H1 (cell line): ENCODE measurements around the gene TPSG1. TPM values are rescaled to one million over a fixed set of nuclear protein-coding genes. Genes with fewer than 3 reads are reported as not detected.

ENCODE experiments used
- CTCF ChIA-PET: fragments of 300-600 bp; sonication (Branson Sonifier 250); formaldehyde crosslinking; loops from one replicate; lab custom pipeline; 2021; ENCODE audit not compliant: partially characterized antibody; lab: Charles Lee
- POLR2A ChIA-PET: fragments of 300-600 bp; sonication (Branson Sonifier 250); formaldehyde crosslinking; loops from one replicate; lab custom pipeline; 2021; ENCODE audit warnings: inconsistent platforms; ENCODE audit not compliant: partially characterized antibody; lab: Charles Lee
- DNase-seq, 2 experiments: peaks; one replicate each; pipeline versions ENCODE4 v3.0.0 to v3.0.0-alpha.2; 2010 to 2022; ENCODE audit warnings: low spot score in 2 of 2, low read depth in 1 of 2, mixed read lengths in 1 of 2
- FAIRE-seq: peaks from 2 replicates; lab custom pipeline; 2011; peaks lifted over from hg19 to GRCh38; lab: Jason Lieb, UNC
- H2AFZ ChIP-seq: 2 replicates; pipeline ENCODE4 v1.8.1; 2012; ENCODE audit warnings: low read length, inconsistent platforms
- H2AK5ac ChIP-seq: 2 replicates; pipeline ENCODE4 v1.6.1; 2013; ENCODE audit warnings: low read depth, low read length
- H2BK120ac ChIP-seq: replicated peaks from 2 replicates; pipeline ENCODE3; 2013; ENCODE audit warnings: low read depth, low read length, inconsistent platforms
- H2BK12ac ChIP-seq: 2 replicates; pipeline ENCODE4 v1.6.1; 2013; ENCODE audit warnings: low read depth, low read length
- H2BK15ac ChIP-seq: 2 replicates; pipeline ENCODE4 v1.6.1; 2013; ENCODE audit warnings: low read length
- H2BK20ac ChIP-seq: 2 replicates; pipeline ENCODE4 v1.6.1; 2013; ENCODE audit warnings: low read length
- H2BK5ac ChIP-seq: 2 replicates; pipeline ENCODE4 v1.6.1; 2013; ENCODE audit warnings: low read depth, low read length
- H3K14ac ChIP-seq: 2 replicates; pipeline ENCODE4 v1.6.1; 2013; ENCODE audit warnings: inconsistent platforms; ENCODE audit not compliant: insufficient read length
- H3K18ac ChIP-seq: 2 replicates; pipeline ENCODE4 v1.6.1; 2013; ENCODE audit warnings: low read length; ENCODE audit errors: extremely low read depth
- H3K23ac ChIP-seq: 2 replicates; pipeline ENCODE4 v1.6.1; 2013; ENCODE audit warnings: inconsistent platforms; ENCODE audit not compliant: insufficient read length
- H3K23me2 ChIP-seq: 2 replicates; pipeline ENCODE4 v1.6.1; 2013; ENCODE audit warnings: low read depth, low read length
- H3K27ac ChIP-seq: 2 replicates; pipeline ENCODE4 v1.6.1; 2011; ENCODE audit warnings: low read depth, low read length, inconsistent platforms
- H3K27me3 ChIP-seq, 4 experiments: replicated peaks in 1 of 4; 1 replicate in 1 of 4; 2 replicates in 3 of 4; pipeline versions ENCODE4 v1.6.1 to v1.8.1; 2011 to 2013; ENCODE audit warnings: low read length in 3 of 4, mild to moderate bottlenecking in 3 of 4, inconsistent platforms in 2 of 4, mixed read lengths in 2 of 4, moderate library complexity in 1 of 4; ENCODE audit not compliant: control insufficient read depth in 3 of 4, insufficient read depth in 3 of 4; ENCODE audit errors: extremely low read depth in 1 of 4
- H3K36me3 ChIP-seq, 4 experiments: 2 replicates each; pipeline versions ENCODE4 v1.6.1 to v1.8.1; 2011 to 2013; ENCODE audit warnings: mild to moderate bottlenecking in 4 of 4, low read length in 3 of 4, moderate library complexity in 2 of 4, control low read depth in 1 of 4, inconsistent platforms in 1 of 4; ENCODE audit not compliant: insufficient read depth in 4 of 4, control insufficient read depth in 2 of 4
- H3K4ac ChIP-seq: replicated peaks from 2 replicates; pipeline ENCODE3; 2013; ENCODE audit warnings: low read length, low read depth, mixed read lengths, inconsistent platforms; ENCODE audit not compliant: insufficient read length
- H3K4me1 ChIP-seq, 4 experiments: replicated peaks in 1 of 4; 1 replicate in 1 of 4; 2 replicates in 3 of 4; pipeline versions ENCODE4 v1.6.1 to v1.8.1; 2011 to 2013; ENCODE audit warnings: low read length in 3 of 4, inconsistent platforms in 2 of 4, mixed read lengths in 1 of 4; ENCODE audit not compliant: insufficient read depth in 4 of 4, control insufficient read depth in 3 of 4
- H3K4me2 ChIP-seq, 2 experiments: 2 replicates each; pipeline versions ENCODE4 v1.6.1 to v1.8.1; 2011 to 2013; ENCODE audit warnings: low read depth in 2 of 2, low read length in 2 of 2, control low read depth in 1 of 2, inconsistent platforms in 1 of 2, mild to moderate bottlenecking in 1 of 2; ENCODE audit not compliant: insufficient read depth in 1 of 2
- H3K4me3 ChIP-seq, 4 experiments: fragments of 200-600, 300-600 bp in 1 of 4; sonication (generic), shearing (Covaris generic), sonication (Bioruptor Twin) in 1 of 4; 2 replicates each; pipeline versions ENCODE4 v1.5.1 to v1.8.1; 2011 to 2016; ENCODE audit warnings: low read length in 4 of 4, low read depth in 3 of 4, control low read depth in 2 of 4, inconsistent platforms in 2 of 4, mild to moderate bottlenecking in 2 of 4, mixed read lengths in 1 of 4, moderate library complexity in 1 of 4; ENCODE audit not compliant: insufficient read depth in 2 of 4; ENCODE audit errors: extremely low read depth in 1 of 4
- H3K56ac ChIP-seq: replicated peaks from 2 replicates; pipeline ENCODE3; 2013; ENCODE audit warnings: low read depth, mild to moderate bottlenecking, mixed read lengths, low read length, inconsistent platforms; ENCODE audit not compliant: insufficient read length
- H3K79me1 ChIP-seq: 2 replicates; pipeline ENCODE4 v1.6.1; 2013; ENCODE audit warnings: low read depth, low read length, control low read depth
- H3K79me2 ChIP-seq, 2 experiments: 2 replicates each; pipeline versions ENCODE4 v1.6.1 to v1.8.1; 2012 to 2013; ENCODE audit warnings: low read length in 2 of 2, mild to moderate bottlenecking in 2 of 2, inconsistent platforms in 1 of 2; ENCODE audit not compliant: insufficient read depth in 2 of 2, control insufficient read depth in 1 of 2
- H3K9ac ChIP-seq, 4 experiments: replicated peaks in 1 of 4; 1 replicate in 1 of 4; 2 replicates in 3 of 4; pipeline versions ENCODE4 v1.6.1 to v1.8.1; 2011 to 2013; ENCODE audit warnings: low read depth in 3 of 4, low read length in 3 of 4, control low read depth in 2 of 4, mild to moderate bottlenecking in 2 of 4, moderate library complexity in 2 of 4, inconsistent platforms in 1 of 4; ENCODE audit errors: extremely low read depth in 1 of 4
- H3K9me3 ChIP-seq, 2 experiments: 2 replicates each; pipeline versions ENCODE4 v1.6.1 to v1.8.1; 2012 to 2013; ENCODE audit warnings: mild to moderate bottlenecking in 2 of 2, moderate library complexity in 2 of 2, control low read depth in 1 of 2, inconsistent platforms in 1 of 2, low read depth in 1 of 2, low read length in 1 of 2, mixed read lengths in 1 of 2; ENCODE audit not compliant: insufficient read depth in 2 of 2
- H4K20me1 ChIP-seq, 2 experiments: replicated peaks in 1 of 2; 2 replicates each; pipeline versions ENCODE3 to v1.8.1; 2011 to 2013; ENCODE audit warnings: inconsistent platforms in 2 of 2, low read length in 2 of 2, mild to moderate bottlenecking in 1 of 2; ENCODE audit not compliant: insufficient read depth in 2 of 2, control insufficient read depth in 1 of 2
- H4K5ac ChIP-seq: 2 replicates; pipeline ENCODE4 v1.6.1; 2013; ENCODE audit warnings: low read length, low read depth, mixed read lengths, inconsistent platforms; ENCODE audit not compliant: insufficient read length
- H4K8ac ChIP-seq: 2 replicates; pipeline ENCODE4 v1.8.0; 2013; ENCODE audit warnings: mild to moderate bottlenecking, moderate library complexity, low read length, inconsistent platforms; ENCODE audit not compliant: insufficient read depth; ENCODE audit errors: extremely low read depth
- H4K91ac ChIP-seq: replicated peaks from 2 replicates; pipeline ENCODE3; 2013; ENCODE audit warnings: low read length, mixed read lengths, inconsistent platforms; ENCODE audit not compliant: insufficient read length
- CREB1 ChIP-seq: IDR thresholded peaks from 2 replicates; pipeline ENCODE4 v1.6.1; 2012; ENCODE audit warnings: inconsistent platforms
- EGR1 ChIP-seq: IDR thresholded peaks from 2 replicates; pipeline ENCODE4 v1.6.1; 2011; ENCODE audit warnings: low read depth, low read length, borderline replicate concordance
- EP300 ChIP-seq, 2 experiments: IDR thresholded peaks; 1 replicate in 1 of 2; 2 replicates in 1 of 2; pipeline ENCODE4 v1.6.1; 2011 to 2012; ENCODE audit warnings: low read depth in 2 of 2, low read length in 2 of 2, mild to moderate bottlenecking in 2 of 2, borderline replicate concordance in 1 of 2, inconsistent platforms in 1 of 2, moderate library complexity in 1 of 2
- EZH2 ChIP-seq: fragments of 200-600 bp; sonication (generic); IDR thresholded peaks from 2 replicates; pipeline ENCODE4 v1.7.1; 2012; ENCODE audit warnings: low read depth, mild to moderate bottlenecking, moderate library complexity, low read length, inconsistent platforms; ENCODE audit not compliant: severe bottlenecking
- HDAC2 ChIP-seq, 2 experiments: fragments of 300-600 bp in 1 of 2; sonication (generic) in 1 of 2; IDR thresholded peaks; 2 replicates each; pipeline ENCODE4 v1.6.1; 2011 to 2012; ENCODE audit warnings: low read depth in 2 of 2, low read length in 2 of 2, mild to moderate bottlenecking in 2 of 2, moderate library complexity in 2 of 2, borderline replicate concordance in 1 of 2, inconsistent platforms in 1 of 2
- NANOG ChIP-seq: IDR thresholded peaks from 2 replicates; pipeline ENCODE4 v1.6.1; 2011; ENCODE audit warnings: low read length, low read depth, mild to moderate bottlenecking, inconsistent platforms; ENCODE audit not compliant: insufficient read depth, poor library complexity, severe bottlenecking
- RBBP5 ChIP-seq: IDR thresholded peaks from 2 replicates; pipeline ENCODE4 v1.7.1; 2012; ENCODE audit warnings: low read depth, mild to moderate bottlenecking, inconsistent platforms, low read length, moderate library complexity, borderline replicate concordance
- RXRA ChIP-seq: IDR thresholded peaks from 2 replicates; pipeline ENCODE4 v1.6.1; 2011; ENCODE audit warnings: low read depth, mild to moderate bottlenecking, low read length, moderate library complexity; ENCODE audit not compliant: insufficient read depth
- SP2 ChIP-seq: IDR thresholded peaks from 2 replicates; pipeline ENCODE4 v1.6.1; 2012; ENCODE audit warnings: mild to moderate bottlenecking, low read length, inconsistent platforms
- SRF ChIP-seq: IDR thresholded peaks from 2 replicates; pipeline ENCODE4 v1.6.1; 2011; ENCODE audit warnings: mild to moderate bottlenecking, low read depth, low read length, moderate library complexity
- YY1 ChIP-seq: IDR thresholded peaks from 2 replicates; pipeline ENCODE4 v1.6.1; 2011; ENCODE audit warnings: low read depth, mild to moderate bottlenecking, low read length
- WGBS, 2 experiments: shearing (Covaris generic) in 1 of 2; methylation state at CpG; one replicate each; pipeline versions ENCODE4 v1.1.6 to v1.1.7; 2013 to 2015; ENCODE audit warnings: low lambda C conversion rate in 2 of 2, mixed read lengths in 2 of 2, inconsistent platforms in 1 of 2, low coverage in 1 of 2, missing lambda C conversion rate in 1 of 2; ENCODE audit not compliant: insufficient replicate concordance in 2 of 2, insufficient coverage in 1 of 2, insufficient read length in 1 of 2; ENCODE audit errors: extremely low coverage in 1 of 2, missing lambda C conversion rate in 1 of 2; 5-methylcytosine and 5-hydroxymethylcytosine counted together
- polyA plus RNA-seq, 7 experiments: library from polyadenylated mRNA; depleted of rRNA in 3 of 7; stranded (reverse) in 5 of 7; unstranded in 2 of 7; fragments of >200 nt in 5 of 7; fragments of 200-250 nt in 2 of 7; gene quantifications; 1 replicate in 5 of 7; 2 replicates in 1 of 7; 4 replicates in 1 of 7; pipeline versions ENCODE4 v1.2.1 to v1.2.3, GENCODE V29; 2011 to 2013; ENCODE audit warnings: missing spikeins in 2 of 7, mixed read lengths in 2 of 7
- total RNA-seq: library from RNA; stranded (reverse); fragmentation: NEBNext Ultra II Directional; extraction: Animal tissue kit (Norgen Biotek cat#: 25700); gene quantifications from 2 replicates; pipeline ENCODE4 v1.2.1, GENCODE V29; 2021
- TF ChIP-seq, protein P1 (sequence below): IDR thresholded peaks from 2 replicates; pipeline ENCODE4 v1.6.1; 2011; ENCODE audit warnings: low read depth, mild to moderate bottlenecking, low read length; ENCODE audit not compliant: insufficient read depth

The TPSG1 gene
- total and polyA plus RNA-seq, 2 of the 8 experiments (the other 6 are each of a cell fraction or from before 2014, with no cell fraction given), result not detected

DNA sequence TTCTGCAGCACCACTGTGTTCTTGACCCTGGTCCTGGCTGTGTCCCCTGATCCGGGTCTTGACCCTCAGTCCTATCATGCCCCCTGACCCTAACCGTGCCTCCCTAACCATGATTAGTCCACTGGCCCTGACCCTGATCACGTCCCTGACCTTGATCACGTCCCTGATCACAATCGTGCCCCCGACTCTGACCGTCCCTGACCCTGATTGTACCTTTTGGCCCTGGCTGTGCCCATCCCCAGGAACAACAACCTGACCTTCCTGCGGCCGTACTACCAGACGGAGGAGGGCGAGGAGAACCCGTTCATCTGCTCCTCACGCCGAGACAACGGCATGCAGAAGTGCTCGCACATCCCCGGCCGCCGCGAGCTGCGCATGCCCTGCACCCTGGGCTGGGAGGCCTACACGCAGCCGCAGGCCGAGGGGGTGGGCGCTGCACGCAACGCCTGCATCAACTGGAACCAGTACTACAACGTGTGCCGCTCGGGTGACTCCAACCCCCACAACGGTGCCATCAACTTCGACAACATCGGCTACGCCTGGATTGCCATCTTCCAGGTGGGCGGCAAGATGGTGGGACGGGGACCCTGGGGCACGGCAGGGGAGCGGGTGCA, 24.9 kb downstream of the TPSG1 start:
- H3K23ac ChIP-seq, result no peak overlapping the region
- DNase-seq (no peak), FAIRE-seq (no peak)
- H3K36me3 ChIP-seq, result peaks cover 0 to 20% (median 3%) of the 10 kb centered on the region in 4 experiments; a peak in 4 of 8 replicates
- no peaks in the 10 kb centered on the region for H3K9me3 ChIP-seq
- H3K56ac ChIP-seq, result no peak overlapping the region
- no peak overlapping the region for H4K91ac ChIP-seq
- H3K4me2 ChIP-seq, result no peak overlapping the region
- H3K14ac ChIP-seq, result no peak overlapping the region
- H3K4me3 ChIP-seq, result no peak overlapping the region
- no peak overlapping the region for H3K9ac ChIP-seq
- no peak overlapping the region for H2BK15ac ChIP-seq
- H3K4ac ChIP-seq, result no peak overlapping the region
- H2BK5ac ChIP-seq, result peak overlapping the region; percentile 56
- no peaks in the 10 kb centered on the region for H3K4me1 ChIP-seq
- peaks cover 2 to 25% of the 10 kb centered on the region in 2 experiments for H4K20me1 ChIP-seq
- H3K79me1 ChIP-seq, result no peaks in the 10 kb centered on the region; the same call in 1 of the 2 replicates
- H3K18ac ChIP-seq, result no peak overlapping the region
- H4K8ac ChIP-seq, result no peak overlapping the region
- POLR2A ChIA-PET, result no interaction called here
- H2AK5ac ChIP-seq, result no peak overlapping the region
- H2BK12ac ChIP-seq, result no peak overlapping the region
- no peaks in the 10 kb centered on the region for H3K27me3 ChIP-seq
- 94% methylated on average over 29 of the region's 38 CpGs; no CpG with 5 or more reads in 1 of the 2 experiments for WGBS, 2 experiments
- CTCF ChIA-PET, result interaction anchor here (0.9 to 1.6 kb wide), 2 partner anchors 15 to 49 kb away, joined by 3 to 4 read pairs; no protein-coding TSS in a partner anchor
- H4K5ac ChIP-seq, result no peak overlapping the region
- H2AFZ ChIP-seq, result no peak overlapping the region
- H3K79me2 ChIP-seq, result no peaks in the 10 kb centered on the region
- no peak overlapping the region for H2BK120ac ChIP-seq
- H2BK20ac ChIP-seq, result no peak overlapping the region
- H3K27ac ChIP-seq, result no peak overlapping the region
- H3K23me2 ChIP-seq, result no peaks in the 10 kb centered on the region
- TF ChIP-seq NANOG (no peak), EP300 (IDR thresholded peaks at IDR 0.05; ENCODE audit: borderline replicate concordance in 1 of 2, low read depth in 2 of 2, low read length in 2 of 2) (no peak), EZH2 (no peak), SP2 (no peak), HDAC2 (IDR thresholded peaks at IDR 0.05; ENCODE audit: borderline replicate concordance in 1 of 2, low read depth in 2 of 2, low read length in 2 of 2) (no peak), CREB1 (no peak), SRF (no peak), RXRA (no peak), YY1 (no peak), RBBP5 (no peak), EGR1 (no peak)
- TF ChIP-seq, protein P1, sequence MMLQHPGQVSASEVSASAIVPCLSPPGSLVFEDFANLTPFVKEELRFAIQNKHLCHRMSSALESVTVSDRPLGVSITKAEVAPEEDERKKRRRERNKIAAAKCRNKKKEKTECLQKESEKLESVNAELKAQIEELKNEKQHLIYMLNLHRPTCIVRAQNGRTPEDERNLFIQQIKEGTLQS, result no peak
